HCT116 (cell line): ENCODE measurements around the gene F10. TPM values are rescaled to one million over a fixed set of nuclear protein-coding genes. Genes with fewer than 3 reads are reported as not detected.

Experiments used
- ATAC-seq: fragments of 200-7000 bp; cut with Tn5 transposase; 2 replicates; pipeline ENCODE4 v1.9.1; 2020; ENCODE audit warnings: mild to moderate bottlenecking, moderate library complexity
- BruUV-seq: library from RNA; stranded (reverse); fragments of 400-500 nt; replicated peaks from 2 replicates; lab custom pipeline; 2021; lab: Mats Ljungman, UMichigan
- CTCF ChIA-PET: fragments of 300-600 bp; sonication (Branson Sonifier 250); formaldehyde crosslinking; loops from one replicate; lab custom pipeline; 2021; ENCODE audit warnings: antibody characterized with exemption; lab: Charles Lee
- POLR2A ChIA-PET: fragments of 300-600, 350-600 bp; sonication (Branson Sonifier 250); formaldehyde crosslinking; loops from one replicate; lab custom pipeline; 2021; ENCODE audit warnings: antibody characterized with exemption; lab: Charles Lee
- RAD21 ChIA-PET, 2 experiments: fragments of 300-600 bp; sonication (Branson Sonifier 250); formaldehyde crosslinking; loops; one replicate each; lab custom pipeline; 2023; ENCODE audit warnings: low total read pairs in 2 of 2; ENCODE audit not compliant: uncharacterized antibody in 2 of 2, unreplicated experiment in 2 of 2, low non-redundant PET in 1 of 2; lab: Charles Lee
- DNase-seq: peaks from one replicate; pipeline ENCODE4 v3.0.0-alpha.2; 2010; ENCODE audit warnings: low read depth, low spot score
- H2AFZ ChIP-seq: fragments of 200-600 bp; shearing (Covaris generic), sonication (generic); 2 replicates; pipeline ENCODE4 v1.6.1; 2017; ENCODE audit warnings: low read depth, mixed run types, mixed read lengths, antibody characterized with exemption, low read length; ENCODE audit not compliant: poor library complexity, severe bottlenecking
- H3K27ac ChIP-seq: 2 replicates; pipeline ENCODE4 v1.5.1; 2012; ENCODE audit warnings: low read depth, low read length
- H3K27me3 ChIP-seq: fragments of 200-600 bp; sonication (generic); 2 replicates; pipeline ENCODE4 v1.6.1; 2016; ENCODE audit warnings: mixed run types, low read length, mixed read lengths; ENCODE audit not compliant: insufficient read depth
- H3K36me3 ChIP-seq, 2 experiments: fragments of 200-500 bp in 1 of 2; fragments of 200-600 bp in 1 of 2; sonication (Bioruptor generic) in 1 of 2; sonication (generic) in 1 of 2; 2 replicates each; pipeline versions ENCODE4 v1.5.1 to v1.6.1; 2014 to 2016; ENCODE audit warnings: low read length in 2 of 2, inconsistent platforms in 1 of 2, mixed read lengths in 1 of 2, mixed run types in 1 of 2; ENCODE audit not compliant: insufficient read depth in 2 of 2, control insufficient read depth in 1 of 2
- H3K4me1 ChIP-seq, 2 experiments: fragments of 200-600 bp in 1 of 2; sonication (generic) in 1 of 2; 2 replicates each; pipeline versions ENCODE4 v1.5.1 to v1.6.1; 2012 to 2017; ENCODE audit warnings: low read length in 2 of 2, inconsistent platforms in 1 of 2, mild to moderate bottlenecking in 1 of 2, mixed read lengths in 1 of 2, mixed run types in 1 of 2, moderate library complexity in 1 of 2; ENCODE audit not compliant: insufficient read depth in 2 of 2, control insufficient read depth in 1 of 2
- H3K4me2 ChIP-seq: fragments of 200-600 bp; sonication (generic); 2 replicates; pipeline ENCODE4 v1.6.1; 2017; ENCODE audit warnings: mixed run types, low read length, mixed read lengths
- H3K4me3 ChIP-seq, 2 experiments: fragments of 200-600 bp in 1 of 2; sonication (generic) in 1 of 2; replicated peaks in 1 of 2; 2 replicates each; pipeline ENCODE4 v1.5.1; 2011 to 2016; ENCODE audit warnings: low read length in 2 of 2, control low read depth in 1 of 2, low read depth in 1 of 2, mild to moderate bottlenecking in 1 of 2, mixed read lengths in 1 of 2, mixed run types in 1 of 2
- H3K79me2 ChIP-seq: fragments of 200-600 bp; sonication (generic); 2 replicates; pipeline ENCODE4 v1.6.1; 2017; ENCODE audit warnings: mild to moderate bottlenecking, mixed run types, low read length, moderate library complexity, mixed read lengths; ENCODE audit not compliant: insufficient read depth
- H3K9ac ChIP-seq: fragments of 200-600 bp; sonication (generic); 2 replicates; pipeline ENCODE4 v1.6.1; 2016; ENCODE audit warnings: low read length, mixed read lengths
- H3K9me2 ChIP-seq: fragments of 200-600 bp; sonication (generic), shearing (Covaris generic); 2 replicates; pipeline ENCODE4 v1.6.1; 2017; ENCODE audit warnings: mixed run types, mild to moderate bottlenecking, moderate library complexity; ENCODE audit not compliant: insufficient read depth
- H3K9me3 ChIP-seq, 2 experiments: fragments of 200-500 bp in 1 of 2; fragments of 200-600 bp in 1 of 2; sonication (Bioruptor generic) in 1 of 2; sonication (generic) in 1 of 2; 2 replicates each; pipeline ENCODE4 v1.6.1; 2014 to 2017; ENCODE audit warnings: low read length in 2 of 2, mixed read lengths in 2 of 2, inconsistent platforms in 1 of 2, low read depth in 1 of 2, mild to moderate bottlenecking in 1 of 2, mixed run types in 1 of 2, moderate library complexity in 1 of 2; ENCODE audit not compliant: control insufficient read depth in 1 of 2, insufficient read depth in 1 of 2
- H4K20me1 ChIP-seq: fragments of 200-600 bp; sonication (generic), shearing (Covaris generic); 2 replicates; pipeline ENCODE4 v1.6.1; 2017; ENCODE audit warnings: mixed run types, mild to moderate bottlenecking, moderate library complexity; ENCODE audit not compliant: insufficient read depth
- CBX3 ChIP-seq: IDR thresholded peaks from 2 replicates; pipeline ENCODE4 v1.6.1; 2012; ENCODE audit warnings: low read depth
- EGR1 ChIP-seq: IDR thresholded peaks from 2 replicates; pipeline ENCODE4 v1.6.1; 2012; ENCODE audit warnings: low read depth
- EZH2 ChIP-seq: fragments of 200-600 bp; sonication (generic); IDR thresholded peaks from 2 replicates; pipeline ENCODE4 v1.6.1; 2017; ENCODE audit warnings: antibody characterized with exemption, mixed run types
- JUND ChIP-seq: IDR thresholded peaks from 2 replicates; pipeline ENCODE4 v1.6.1; 2012
- RAD21 ChIP-seq: IDR thresholded peaks from 2 replicates; pipeline ENCODE4 v1.6.1; 2012; ENCODE audit warnings: low read depth, mild to moderate bottlenecking
- SIN3A ChIP-seq: IDR thresholded peaks from 2 replicates; pipeline ENCODE4 v1.6.1; 2012; ENCODE audit warnings: low read depth
- SP1 ChIP-seq: IDR thresholded peaks from 2 replicates; pipeline ENCODE4 v1.6.1; 2012; ENCODE audit warnings: low read depth
- SRF ChIP-seq: IDR thresholded peaks from 2 replicates; pipeline ENCODE4 v1.6.1; 2012; ENCODE audit warnings: low read depth
- TCF7L2 ChIP-seq: IDR thresholded peaks from 2 replicates; pipeline ENCODE4 v1.7.0; 2011; ENCODE audit warnings: borderline replicate concordance, inconsistent platforms; ENCODE audit not compliant: insufficient read depth, insufficient read length; ENCODE audit errors: extremely low read depth
- YY1 ChIP-seq: IDR thresholded peaks from 2 replicates; pipeline ENCODE4 v1.6.1; 2011; ENCODE audit warnings: low read length, low read depth, moderate library complexity, mild to moderate bottlenecking; ENCODE audit not compliant: insufficient replicate concordance; ENCODE audit errors: extremely low read depth
- ZFX ChIP-seq: fragments of 450-650 bp; IDR thresholded peaks from 2 replicates; pipeline ENCODE4 v1.6.1; 2017
- intact Hi-C: fragments of 100-400 bp; cut with micrococcal nuclease; formaldehyde crosslinking; loops from 2 replicates; pipeline ENCODE4 v1.10.0; 2022
- total RNA-seq: library from RNA; stranded (reverse); gene quantifications from one replicate; pipeline ENCODE4 v1.2.1, GENCODE V29; 2021; ENCODE audit not compliant: unreplicated experiment
- TF ChIP-seq, protein P1 (sequence below), 3 experiments: fragments of 200-600 bp in 1 of 3; sonication (generic) in 1 of 3; IDR thresholded peaks in 2 of 3; conservative IDR thresholded peaks in 1 of 3; 2 replicates each; pipeline ENCODE4 v1.5.1; 2012 to 2017; ENCODE audit warnings: low read depth in 2 of 3, low read length in 2 of 3, antibody characterized with exemption in 1 of 3, borderline replicate concordance in 1 of 3, control low read depth in 1 of 3, mild to moderate bottlenecking in 1 of 3, mixed read lengths in 1 of 3, mixed run types in 1 of 3, moderate library complexity in 1 of 3; ENCODE audit not compliant: insufficient read depth in 1 of 3
- TF ChIP-seq, protein P2 (sequence below): IDR thresholded peaks from 2 replicates; pipeline ENCODE4 v1.6.1; 2012; ENCODE audit warnings: low read depth

F10 gene
- total RNA-seq, 1 experiment from 2014 or later, result 4.0 TPM

DNA sequence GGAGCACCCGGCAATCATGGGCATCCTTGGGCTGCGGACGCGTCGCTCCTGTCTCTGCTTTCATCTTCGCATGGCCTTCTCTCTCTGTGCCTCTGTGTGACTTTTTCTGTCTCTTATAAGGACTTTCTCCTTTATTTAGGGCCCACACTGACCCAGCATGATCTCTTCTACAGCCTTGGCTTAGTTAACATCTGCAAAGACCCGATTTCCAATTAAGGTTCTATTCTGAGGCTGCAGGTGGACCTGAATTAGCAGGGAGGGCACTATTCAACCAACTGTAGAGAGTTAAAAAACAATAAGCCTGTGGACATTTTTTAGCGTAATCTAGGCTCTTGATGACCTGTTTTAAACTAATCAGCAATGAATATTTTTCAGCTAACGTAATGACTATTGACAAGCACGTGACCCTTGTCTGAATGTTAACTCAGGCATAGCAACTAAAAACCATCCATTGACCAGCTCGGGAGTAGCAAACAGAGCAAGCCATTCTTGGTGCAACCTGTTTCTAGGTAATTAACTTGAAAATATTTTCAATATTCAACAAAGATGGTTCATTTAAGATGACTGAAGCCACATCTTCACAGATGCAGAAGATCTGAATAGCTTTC is 15.2 kb downstream of the F10 start:
- no peaks in the 10 kb centered on the region for H4K20me1 ChIP-seq
- ATAC-seq (no peak), DNase-seq (no peak)
- H3K4me3 ChIP-seq, result no peak overlapping the region
- BruUV-seq, result no TSS peak
- H3K79me2 ChIP-seq, result no peaks in the 10 kb centered on the region
- no peaks in the 10 kb centered on the region for H3K4me1 ChIP-seq
- H3K9me3 ChIP-seq, result no peaks in the 10 kb centered on the region
- ChIA-PET CTCF (no interaction called here), POLR2A (no interaction called here), RAD21 (no interaction called here)
- H3K27ac ChIP-seq, result no peak overlapping the region
- H2AFZ ChIP-seq, result no peak overlapping the region
- intact Hi-C loops, result no loop called here
- no peaks in the 10 kb centered on the region for H3K27me3 ChIP-seq
- no peak overlapping the region for H3K4me2 ChIP-seq
- no peaks in the 10 kb centered on the region for H3K36me3 ChIP-seq
- H3K9me2 ChIP-seq, result no peaks in the 10 kb centered on the region
- TF ChIP-seq SRF (no peak), YY1 (no peak), CBX3 (no peak), EZH2 (no peak), EGR1 (no peak), SIN3A (no peak), RAD21 (no peak), TCF7L2 (no peak), JUND (no peak), ZFX (no peak), SP1 (no peak)
- TF ChIP-seq, protein P1, sequence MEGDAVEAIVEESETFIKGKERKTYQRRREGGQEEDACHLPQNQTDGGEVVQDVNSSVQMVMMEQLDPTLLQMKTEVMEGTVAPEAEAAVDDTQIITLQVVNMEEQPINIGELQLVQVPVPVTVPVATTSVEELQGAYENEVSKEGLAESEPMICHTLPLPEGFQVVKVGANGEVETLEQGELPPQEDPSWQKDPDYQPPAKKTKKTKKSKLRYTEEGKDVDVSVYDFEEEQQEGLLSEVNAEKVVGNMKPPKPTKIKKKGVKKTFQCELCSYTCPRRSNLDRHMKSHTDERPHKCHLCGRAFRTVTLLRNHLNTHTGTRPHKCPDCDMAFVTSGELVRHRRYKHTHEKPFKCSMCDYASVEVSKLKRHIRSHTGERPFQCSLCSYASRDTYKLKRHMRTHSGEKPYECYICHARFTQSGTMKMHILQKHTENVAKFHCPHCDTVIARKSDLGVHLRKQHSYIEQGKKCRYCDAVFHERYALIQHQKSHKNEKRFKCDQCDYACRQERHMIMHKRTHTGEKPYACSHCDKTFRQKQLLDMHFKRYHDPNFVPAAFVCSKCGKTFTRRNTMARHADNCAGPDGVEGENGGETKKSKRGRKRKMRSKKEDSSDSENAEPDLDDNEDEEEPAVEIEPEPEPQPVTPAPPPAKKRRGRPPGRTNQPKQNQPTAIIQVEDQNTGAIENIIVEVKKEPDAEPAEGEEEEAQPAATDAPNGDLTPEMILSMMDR (IDR thresholded peaks at IDR 0.05 in 2 of 3, conservative IDR thresholded peaks at IDR 0.05 in 1 of 3; ENCODE audit: borderline replicate concordance in 1 of 3, insufficient read depth in 1 of 3, low read depth in 2 of 3, low read length in 2 of 3), result no peak
- TF ChIP-seq, protein P2, sequence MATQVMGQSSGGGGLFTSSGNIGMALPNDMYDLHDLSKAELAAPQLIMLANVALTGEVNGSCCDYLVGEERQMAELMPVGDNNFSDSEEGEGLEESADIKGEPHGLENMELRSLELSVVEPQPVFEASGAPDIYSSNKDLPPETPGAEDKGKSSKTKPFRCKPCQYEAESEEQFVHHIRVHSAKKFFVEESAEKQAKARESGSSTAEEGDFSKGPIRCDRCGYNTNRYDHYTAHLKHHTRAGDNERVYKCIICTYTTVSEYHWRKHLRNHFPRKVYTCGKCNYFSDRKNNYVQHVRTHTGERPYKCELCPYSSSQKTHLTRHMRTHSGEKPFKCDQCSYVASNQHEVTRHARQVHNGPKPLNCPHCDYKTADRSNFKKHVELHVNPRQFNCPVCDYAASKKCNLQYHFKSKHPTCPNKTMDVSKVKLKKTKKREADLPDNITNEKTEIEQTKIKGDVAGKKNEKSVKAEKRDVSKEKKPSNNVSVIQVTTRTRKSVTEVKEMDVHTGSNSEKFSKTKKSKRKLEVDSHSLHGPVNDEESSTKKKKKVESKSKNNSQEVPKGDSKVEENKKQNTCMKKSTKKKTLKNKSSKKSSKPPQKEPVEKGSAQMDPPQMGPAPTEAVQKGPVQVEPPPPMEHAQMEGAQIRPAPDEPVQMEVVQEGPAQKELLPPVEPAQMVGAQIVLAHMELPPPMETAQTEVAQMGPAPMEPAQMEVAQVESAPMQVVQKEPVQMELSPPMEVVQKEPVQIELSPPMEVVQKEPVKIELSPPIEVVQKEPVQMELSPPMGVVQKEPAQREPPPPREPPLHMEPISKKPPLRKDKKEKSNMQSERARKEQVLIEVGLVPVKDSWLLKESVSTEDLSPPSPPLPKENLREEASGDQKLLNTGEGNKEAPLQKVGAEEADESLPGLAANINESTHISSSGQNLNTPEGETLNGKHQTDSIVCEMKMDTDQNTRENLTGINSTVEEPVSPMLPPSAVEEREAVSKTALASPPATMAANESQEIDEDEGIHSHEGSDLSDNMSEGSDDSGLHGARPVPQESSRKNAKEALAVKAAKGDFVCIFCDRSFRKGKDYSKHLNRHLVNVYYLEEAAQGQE, result no peak
- no peak overlapping the region for H3K9ac ChIP-seq
